GM12874 (cell line): Measurements from ENCODE around the gene SYN1.

ENCODE experiments used
- TF ChIP-seq, protein P1 (sequence below): IDR thresholded peaks from 2 replicates; pipeline ENCODE4 v1.5.1; 2011; ENCODE audit warnings: low read depth, mild to moderate bottlenecking, control low read depth, low read length, moderate library complexity; ENCODE audit not compliant: insufficient read depth

SYN1 gene

DNA sequence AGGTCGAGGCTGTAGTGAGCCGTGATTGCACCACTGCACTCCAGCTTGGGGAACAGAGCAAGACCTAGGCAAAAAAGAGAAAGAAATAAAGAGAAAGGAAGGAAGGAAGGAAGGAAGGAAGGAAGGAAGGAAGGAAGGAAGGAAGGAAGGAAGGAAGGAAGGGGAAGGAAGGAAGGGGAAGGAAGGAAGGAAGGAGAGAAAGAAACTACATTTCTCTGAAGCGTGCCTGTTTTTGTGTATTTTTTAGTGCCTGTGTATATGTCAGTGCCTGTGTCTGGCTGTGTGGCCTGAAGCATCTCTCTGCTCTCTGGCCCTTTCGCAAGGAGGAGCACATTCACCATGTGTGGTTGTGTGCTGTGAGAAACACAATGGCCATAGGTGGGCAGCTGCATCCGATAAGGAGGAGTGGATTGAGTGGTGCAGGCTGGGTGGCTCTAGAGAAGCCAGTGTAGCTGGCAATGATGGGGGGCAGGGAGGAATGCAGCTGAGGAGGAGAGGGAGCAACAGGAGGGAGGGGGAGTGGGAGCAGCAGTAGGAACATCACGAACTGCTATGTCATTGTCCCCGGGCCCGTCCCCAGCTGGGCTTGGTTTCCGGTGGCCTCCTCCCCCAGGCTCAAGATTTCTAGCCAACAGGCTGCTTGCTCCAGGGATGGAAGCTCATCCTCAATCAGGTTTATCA is 11.4 kb downstream of the SYN1 start:
- TF ChIP-seq, protein P1, sequence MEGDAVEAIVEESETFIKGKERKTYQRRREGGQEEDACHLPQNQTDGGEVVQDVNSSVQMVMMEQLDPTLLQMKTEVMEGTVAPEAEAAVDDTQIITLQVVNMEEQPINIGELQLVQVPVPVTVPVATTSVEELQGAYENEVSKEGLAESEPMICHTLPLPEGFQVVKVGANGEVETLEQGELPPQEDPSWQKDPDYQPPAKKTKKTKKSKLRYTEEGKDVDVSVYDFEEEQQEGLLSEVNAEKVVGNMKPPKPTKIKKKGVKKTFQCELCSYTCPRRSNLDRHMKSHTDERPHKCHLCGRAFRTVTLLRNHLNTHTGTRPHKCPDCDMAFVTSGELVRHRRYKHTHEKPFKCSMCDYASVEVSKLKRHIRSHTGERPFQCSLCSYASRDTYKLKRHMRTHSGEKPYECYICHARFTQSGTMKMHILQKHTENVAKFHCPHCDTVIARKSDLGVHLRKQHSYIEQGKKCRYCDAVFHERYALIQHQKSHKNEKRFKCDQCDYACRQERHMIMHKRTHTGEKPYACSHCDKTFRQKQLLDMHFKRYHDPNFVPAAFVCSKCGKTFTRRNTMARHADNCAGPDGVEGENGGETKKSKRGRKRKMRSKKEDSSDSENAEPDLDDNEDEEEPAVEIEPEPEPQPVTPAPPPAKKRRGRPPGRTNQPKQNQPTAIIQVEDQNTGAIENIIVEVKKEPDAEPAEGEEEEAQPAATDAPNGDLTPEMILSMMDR = no peak

DNA sequence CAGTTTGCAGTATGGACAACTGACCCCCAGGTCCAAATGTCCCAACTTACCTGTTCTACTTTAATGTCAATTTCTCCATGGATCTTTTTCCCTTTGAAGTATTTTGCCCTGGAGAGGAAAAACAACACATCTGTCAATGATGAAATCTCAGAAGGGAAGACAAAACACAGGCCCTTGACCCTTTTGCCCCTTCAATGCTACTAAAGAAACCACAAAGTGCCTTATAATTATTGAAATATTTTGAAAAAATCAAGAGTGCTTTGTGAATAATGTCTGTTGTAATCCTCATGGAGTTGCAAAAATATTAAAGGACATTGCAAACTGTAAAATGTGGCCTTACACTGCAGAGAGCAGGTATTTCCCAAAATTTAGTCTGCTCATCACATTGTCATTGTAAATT is 12.6 kb downstream of the SYN1 start:
- TF ChIP-seq, protein P1 = no peak

DNA sequence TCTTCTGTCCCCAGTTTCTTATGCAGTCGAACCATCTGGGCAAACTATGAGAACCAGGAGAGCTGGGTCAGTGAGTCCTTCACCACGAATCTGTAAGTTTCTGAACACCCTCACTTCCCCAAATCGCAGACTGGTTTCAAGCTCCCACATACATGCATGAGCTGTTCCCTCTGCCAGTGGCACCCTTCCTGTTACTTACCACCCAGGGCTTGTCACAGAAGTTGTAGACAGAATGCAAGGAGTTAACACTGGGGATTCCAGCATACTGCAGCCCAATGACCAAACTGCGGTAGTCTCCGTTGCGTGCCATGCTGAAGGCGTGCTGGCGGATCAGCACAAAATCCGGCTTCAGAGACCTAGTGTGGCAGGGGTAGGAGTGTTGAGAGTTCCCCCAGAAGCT is 14.6 kb downstream of the SYN1 start:
- TF ChIP-seq, protein P1 = no peak

DNA sequence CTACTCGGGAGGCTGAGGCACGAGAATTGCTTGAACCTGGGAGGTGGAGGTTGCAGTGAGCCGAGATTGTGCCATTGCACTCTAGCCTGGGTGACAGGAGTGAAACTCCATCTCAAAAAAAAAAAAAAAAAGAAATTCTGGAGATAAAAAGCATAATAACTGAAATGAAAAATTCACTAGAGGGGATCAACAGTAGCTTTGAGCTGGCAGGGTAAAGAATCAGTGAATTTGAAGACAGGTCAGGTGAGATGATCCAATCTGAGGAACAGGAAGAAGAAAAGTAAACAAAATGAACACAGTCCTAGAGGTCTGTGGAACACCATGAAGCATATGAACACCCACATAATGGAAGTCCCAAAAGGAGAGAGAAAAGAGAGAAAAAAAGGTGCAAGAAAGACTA is 22.4 kb downstream of the SYN1 start:
- TF ChIP-seq, protein P1 = no peak

DNA sequence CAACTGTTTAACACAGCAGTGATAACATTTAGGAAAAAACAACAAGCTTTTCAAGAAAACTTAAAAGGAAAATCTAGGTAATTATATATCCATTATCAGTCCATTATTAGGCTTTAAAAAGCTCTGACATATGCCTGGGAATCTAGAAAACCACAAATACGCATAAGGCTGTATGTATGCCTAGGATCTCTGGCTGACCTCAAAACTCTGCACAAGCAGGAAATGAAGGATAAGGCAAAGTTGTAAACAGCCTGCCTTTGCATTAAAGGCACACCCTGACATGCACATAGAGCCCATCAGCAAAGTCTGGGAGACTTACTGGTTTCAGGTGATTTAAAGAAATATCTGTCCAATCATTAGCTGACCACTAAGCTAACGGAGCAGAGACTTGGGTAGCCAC is 23.4 kb downstream of the SYN1 start:
- TF ChIP-seq, protein P1 = no peak

DNA sequence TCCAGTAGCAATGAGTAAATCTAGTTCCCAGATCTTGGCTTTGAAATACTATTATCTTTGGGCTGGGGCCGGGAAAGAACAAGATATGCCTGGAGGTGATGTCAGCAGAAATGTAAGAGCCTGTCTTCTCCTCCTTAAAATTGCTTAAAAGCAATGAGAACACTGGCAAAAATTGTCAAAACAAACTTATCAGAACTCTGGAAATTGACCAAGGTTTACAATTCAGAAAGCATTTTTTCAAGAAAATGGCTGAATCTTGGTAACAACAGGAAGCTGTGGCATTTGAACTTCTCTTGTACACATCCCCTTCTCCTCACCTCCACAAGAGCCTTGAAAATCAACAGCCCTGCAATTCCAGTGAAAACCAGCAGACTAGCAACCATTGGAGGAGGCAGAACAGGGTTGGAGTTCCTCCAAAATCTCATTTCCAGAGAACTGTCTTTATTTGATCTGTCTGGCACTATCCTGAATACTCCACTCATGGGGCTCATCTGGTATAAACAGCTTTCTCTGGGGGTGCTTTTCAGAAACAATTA is 23.9 kb downstream of the SYN1 start:
- TF ChIP-seq, protein P1 = no peak

DNA sequence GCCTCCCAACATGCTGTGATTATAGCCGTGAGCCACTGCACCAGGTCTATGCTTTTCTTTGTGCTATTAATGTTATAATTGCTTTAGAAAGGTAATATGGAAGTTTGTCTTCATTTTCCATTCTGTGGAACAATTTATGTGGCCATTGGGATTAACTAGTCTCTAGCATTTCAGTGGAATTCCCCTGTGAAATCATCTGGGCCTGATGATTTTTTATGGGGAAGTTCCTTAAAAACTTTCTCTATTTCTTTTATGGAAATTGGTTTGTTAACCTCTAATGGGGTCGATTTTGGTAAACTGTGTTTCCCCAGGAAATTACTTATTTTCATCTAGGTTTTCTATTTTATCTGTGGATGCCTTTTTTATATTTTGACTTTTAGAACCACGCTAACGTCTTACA is 26.1 kb downstream of the SYN1 start:
- TF ChIP-seq, protein P1 = no peak
